IMR-90 (cell line): ENCODE measurements around the gene EML1.

Experiments used
- CTCF ChIP-seq: conservative IDR thresholded peaks from 2 replicates; pipeline ENCODE4 v1.5.1; 2012; ENCODE audit warnings: mild to moderate bottlenecking, low read depth, low read length, improper control_type of control experiment
- POLR2A ChIP-seq: IDR thresholded peaks from 2 replicates; pipeline ENCODE4 v1.6.1; 2012; ENCODE audit warnings: mild to moderate bottlenecking, low read depth, low read length

GRCh38 chr14:99980299-99980698 lies 187.1 kb downstream of the EML1 start:
- TF ChIP-seq POLR2A (no peak), CTCF (no peak)
